Measurements from ENCODE around the gene MTSS2.

Gene MTSS2

DNA sequence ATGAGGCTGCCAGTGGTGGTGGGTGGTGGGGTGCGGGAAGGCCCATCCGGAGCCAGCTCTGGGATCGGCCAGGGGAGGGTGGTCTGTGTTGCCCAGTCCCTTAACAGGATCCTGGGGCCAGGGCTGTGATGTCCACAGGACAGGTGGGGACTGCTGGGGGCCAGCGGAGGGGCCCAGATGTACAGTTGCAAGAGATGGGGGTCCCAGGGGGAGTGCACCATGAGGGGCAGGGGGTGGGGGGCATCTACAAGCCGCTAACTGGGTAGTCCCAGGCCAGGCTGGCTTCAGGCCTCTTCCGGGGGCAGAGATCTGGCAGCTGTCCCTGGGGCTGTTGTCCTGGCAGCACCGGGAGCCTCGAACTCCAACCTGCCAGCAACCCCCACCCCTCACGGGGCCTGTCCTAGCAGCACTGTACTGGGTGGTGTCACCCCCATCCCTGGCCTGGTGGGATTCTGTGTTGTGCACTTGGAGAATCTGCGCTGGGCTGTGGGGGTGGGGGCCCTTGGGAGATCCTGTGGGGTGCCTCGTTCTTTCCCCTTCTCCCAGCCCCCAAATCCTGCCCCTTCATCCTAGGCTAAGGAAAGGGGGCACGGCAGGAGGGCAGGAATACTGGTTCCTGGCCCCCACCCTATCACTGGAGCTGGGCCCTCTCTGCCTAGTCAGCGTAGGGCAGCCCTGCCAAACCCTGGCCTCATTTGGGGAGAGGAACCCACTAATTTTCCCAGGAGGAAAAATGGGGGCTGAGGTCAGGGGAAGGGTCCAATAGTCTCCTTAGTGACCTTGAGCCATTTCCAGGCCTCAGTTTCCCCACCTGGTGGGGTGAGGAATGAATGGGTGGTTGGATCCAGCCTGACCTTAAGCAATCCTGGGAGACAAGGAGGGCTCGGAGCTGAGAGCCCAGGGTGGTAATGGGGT, 1.4 kb downstream of the MTSS2 start:
- Histone ChIP-seq H3K4me3 (ENCODE audit: low read length) (no peak overlapping the region; the same call in 1 of the 2 replicates), H3K27ac (ENCODE audit: low read length) (no peak overlapping the region), H3K4me1 (ENCODE audit: control insufficient read depth, insufficient read depth, low read length) (peaks cover 7% of the 10 kb centered on the region), H3K27me3 (ENCODE audit: control insufficient read depth, insufficient read depth, low read length) (no peaks in the 10 kb centered on the region), H3K36me3 (ENCODE audit: control insufficient read depth, insufficient read depth, low read length) (no peaks in the 10 kb centered on the region), H3K9me3 (ENCODE audit: control insufficient read depth, insufficient read depth, low read length) (no peaks in the 10 kb centered on the region)
- no peak for DNase-seq (ENCODE audit: low read depth, low spot score)
- no CpG with 5 or more reads among the region's 14 CpGs for WGBS (ENCODE audit: insufficient coverage, insufficient read length)

DNA sequence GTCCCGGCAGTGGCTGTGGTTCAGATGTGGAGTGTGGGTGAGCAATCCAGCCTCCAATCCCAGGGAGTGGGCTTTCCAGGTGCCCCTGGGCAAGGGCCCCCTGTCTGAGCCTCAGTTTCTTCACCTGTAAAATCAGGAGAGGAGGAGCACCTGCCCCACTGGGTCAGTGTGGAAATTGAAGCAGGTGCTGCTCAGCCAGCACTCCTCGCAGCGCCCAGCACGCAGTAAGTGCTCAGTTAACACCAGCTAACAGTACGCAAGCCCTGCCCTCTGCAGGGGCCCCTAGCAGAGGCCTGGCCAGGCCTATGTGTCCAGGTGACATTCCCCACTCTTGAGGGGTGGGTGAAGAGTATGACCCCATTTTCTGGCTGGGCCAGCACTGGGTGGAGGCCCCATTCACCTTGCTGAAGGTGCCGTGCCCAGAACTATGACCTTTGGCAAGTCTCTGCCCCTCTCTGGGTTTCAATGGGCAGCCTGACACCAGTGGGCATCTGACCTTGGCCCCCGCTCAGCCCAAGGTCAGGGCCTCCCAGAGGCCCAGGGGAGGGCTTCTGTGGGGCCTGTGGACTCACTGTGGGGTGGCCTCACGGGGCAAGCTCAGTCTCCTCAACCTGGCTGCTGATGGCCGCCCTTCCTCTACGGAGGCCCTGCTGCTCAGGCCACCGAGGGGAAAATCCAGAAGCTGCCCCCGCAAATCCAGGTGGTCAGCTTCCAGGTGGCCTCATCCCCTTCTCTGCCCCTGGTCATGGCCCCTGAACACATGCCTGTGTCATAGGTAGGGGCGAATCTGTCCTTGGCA, 2.5 kb downstream of the MTSS2 start:
- Histone ChIP-seq H3K36me3 (ENCODE audit: control insufficient read depth, insufficient read depth, low read length) (peaks cover 1% of the 10 kb centered on the region; the same call in 1 of the 2 replicates), H3K4me3 (ENCODE audit: low read length) (no peak overlapping the region), H3K9me3 (ENCODE audit: control insufficient read depth, insufficient read depth, low read length) (no peaks in the 10 kb centered on the region), H3K4me1 (ENCODE audit: control insufficient read depth, insufficient read depth, low read length) (peaks cover 6% of the 10 kb centered on the region), H3K27ac (ENCODE audit: low read length) (no peak overlapping the region), H3K27me3 (ENCODE audit: control insufficient read depth, insufficient read depth, low read length) (no peaks in the 10 kb centered on the region)
- DNase-seq (ENCODE audit: low read depth, low spot score): no peak
- WGBS (ENCODE audit: insufficient coverage, insufficient read length): no CpG with 5 or more reads among the region's 13 CpGs

DNA sequence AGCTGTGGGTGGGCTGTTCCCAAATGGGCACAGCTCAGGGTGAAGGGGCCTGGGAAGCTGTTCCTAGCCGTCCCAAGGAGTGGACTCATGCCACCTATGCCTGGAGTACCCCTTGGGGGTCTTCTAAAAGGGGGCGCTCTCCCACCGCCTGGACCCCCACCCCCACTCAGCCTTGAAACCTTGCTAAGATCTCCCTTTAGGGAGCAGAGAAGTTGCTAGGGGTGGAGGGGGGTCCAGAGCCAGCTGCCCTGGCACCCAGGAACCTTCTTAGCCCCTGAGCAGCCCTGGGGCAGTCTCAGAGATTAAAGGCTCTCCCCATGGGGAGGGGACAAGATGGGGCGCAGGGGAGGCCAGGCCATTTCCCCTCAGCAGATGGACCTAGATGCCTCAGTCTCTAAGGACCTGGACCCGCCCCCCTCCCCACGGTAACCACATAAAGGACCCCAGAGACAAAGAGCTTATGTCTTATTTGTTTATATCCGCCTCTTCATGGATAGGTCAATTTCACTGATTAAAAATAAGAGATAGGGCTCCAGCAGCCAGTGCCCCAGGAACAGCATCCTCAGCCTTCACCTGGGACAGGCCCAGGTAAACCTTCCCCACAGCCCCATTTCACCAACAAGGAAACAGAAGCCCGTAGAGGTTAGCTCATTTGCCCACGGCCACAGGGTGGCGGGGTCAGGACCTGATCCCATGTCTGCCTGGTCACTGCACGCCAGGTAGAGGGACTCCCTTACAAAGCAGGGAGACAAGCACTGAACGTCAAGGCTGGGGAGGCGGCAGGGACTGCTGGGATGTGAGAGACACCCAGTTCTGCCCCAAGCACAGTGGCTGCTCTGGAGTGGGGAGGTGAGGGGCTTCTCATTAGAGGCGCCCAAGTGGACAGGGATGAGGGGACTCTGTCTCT, 3.4 kb downstream of the MTSS2 start:
- no CpG with 5 or more reads among the region's 14 CpGs for WGBS (ENCODE audit: insufficient coverage, insufficient read length)
- Histone ChIP-seq H3K4me1 (ENCODE audit: control insufficient read depth, insufficient read depth, low read length) (peaks cover 6% of the 10 kb centered on the region), H3K36me3 (ENCODE audit: control insufficient read depth, insufficient read depth, low read length) (peaks cover 9% of the 10 kb centered on the region), H3K27me3 (ENCODE audit: control insufficient read depth, insufficient read depth, low read length) (no peaks in the 10 kb centered on the region), H3K4me3 (ENCODE audit: low read length) (no peak overlapping the region), H3K9me3 (ENCODE audit: control insufficient read depth, insufficient read depth, low read length) (no peaks in the 10 kb centered on the region), H3K27ac (ENCODE audit: low read length) (no peak overlapping the region)
- no peak for DNase-seq (ENCODE audit: low read depth, low spot score)

DNA sequence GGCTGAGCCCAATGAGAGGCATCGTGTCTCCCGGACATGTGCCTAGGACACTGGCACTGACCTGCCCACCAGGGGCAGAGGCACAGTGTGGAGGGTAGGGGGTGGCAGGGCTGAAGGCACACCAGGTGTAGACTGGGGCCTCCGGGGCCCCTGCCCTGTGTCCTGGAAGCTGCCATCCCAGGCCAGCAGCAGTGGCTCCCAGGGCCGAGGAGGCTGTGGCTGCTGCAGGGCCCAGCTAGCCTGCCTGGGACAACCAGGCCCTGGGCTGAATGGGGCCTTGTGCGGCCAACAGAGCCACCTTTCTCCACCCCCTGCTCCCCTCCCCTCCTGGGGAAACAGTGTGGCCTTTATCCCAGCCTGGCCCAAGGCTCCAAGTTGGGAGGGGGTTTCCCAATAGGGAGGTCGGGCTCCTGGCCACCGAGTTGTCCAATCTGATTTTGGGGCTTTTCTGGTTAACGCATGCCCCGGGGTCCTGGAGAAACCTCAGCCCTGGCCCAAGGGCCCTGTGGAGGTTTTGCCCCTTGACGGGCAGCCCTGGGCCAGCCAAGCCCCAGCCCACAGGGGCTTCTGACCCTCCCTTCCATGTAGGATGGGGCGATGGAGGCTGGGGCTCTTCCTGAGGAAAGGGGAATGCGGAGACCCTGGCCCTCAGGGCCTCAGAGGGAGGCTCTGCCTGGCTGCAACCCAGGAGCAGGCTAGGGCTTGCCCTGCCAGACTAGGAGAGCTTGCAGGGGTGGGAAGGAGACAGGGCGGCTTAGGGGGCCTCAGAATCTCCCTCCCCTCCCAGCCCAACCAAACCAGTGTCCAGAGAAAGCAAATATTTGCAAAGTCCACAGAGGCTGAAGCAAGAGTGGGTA, 4.2 kb downstream of the MTSS2 start:
- H3K27ac ChIP-seq (ENCODE audit: low read length): no peak overlapping the region
- H3K9me3 ChIP-seq (ENCODE audit: control insufficient read depth, insufficient read depth, low read length): no peaks in the 10 kb centered on the region
- WGBS (ENCODE audit: insufficient coverage, insufficient read length): no CpG with 5 or more reads among the region's 13 CpGs
- no peak for DNase-seq (ENCODE audit: low read depth, low spot score)
- H3K4me3 ChIP-seq (ENCODE audit: low read length): no peak overlapping the region
- no peaks in the 10 kb centered on the region for H3K27me3 ChIP-seq (ENCODE audit: control insufficient read depth, insufficient read depth, low read length)
- peaks cover 9% of the 10 kb centered on the region for H3K36me3 ChIP-seq (ENCODE audit: control insufficient read depth, insufficient read depth, low read length)
- H3K4me1 ChIP-seq (ENCODE audit: control insufficient read depth, insufficient read depth, low read length): peaks cover 1% of the 10 kb centered on the region

DNA sequence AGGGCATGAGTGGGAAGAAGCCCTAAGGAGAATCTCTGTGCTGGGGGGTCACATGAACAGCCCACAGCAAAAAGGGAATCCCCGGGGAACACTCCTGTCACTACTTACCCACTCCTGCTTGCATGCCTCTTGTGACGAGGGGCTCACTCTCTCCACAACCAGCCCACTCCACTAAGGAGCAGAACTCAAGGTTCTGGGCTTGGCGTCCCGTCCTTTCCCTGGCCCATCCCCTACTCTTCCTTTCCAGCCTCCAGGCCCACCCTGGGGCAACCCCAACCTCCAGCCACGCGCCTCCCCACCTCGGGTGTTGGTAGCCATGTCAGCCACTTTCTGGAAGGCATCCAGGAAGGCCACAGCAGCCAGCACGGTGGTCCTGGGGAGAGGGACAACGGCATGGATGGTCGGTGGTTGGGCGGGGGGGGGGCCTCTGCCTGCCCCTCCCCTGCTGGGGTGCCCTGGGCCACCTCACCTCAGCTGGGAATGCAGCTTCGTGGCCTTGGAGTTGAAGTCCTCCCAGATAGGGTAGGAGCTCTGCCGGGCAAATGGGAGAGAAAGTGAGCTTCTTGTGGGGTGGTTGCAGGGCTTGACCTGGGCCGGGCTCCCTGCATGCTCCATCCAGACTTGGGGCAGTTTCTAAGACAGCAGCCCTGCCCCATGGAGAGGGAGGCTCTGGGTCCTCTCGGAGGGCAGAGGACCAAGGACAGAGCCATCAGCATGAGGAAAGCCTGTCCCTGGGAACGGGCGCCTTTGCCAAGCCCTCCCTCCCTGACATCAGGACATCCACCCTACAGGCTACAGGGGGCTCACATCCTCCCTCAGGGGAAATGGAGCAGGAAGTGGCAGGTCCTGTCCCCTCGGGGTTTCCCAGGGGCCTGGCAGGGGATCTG, 5.1 kb downstream of the MTSS2 start:
- Histone ChIP-seq H3K4me1 (ENCODE audit: control insufficient read depth, insufficient read depth, low read length) (no peaks in the 10 kb centered on the region; the same call in 1 of the 2 replicates), H3K27me3 (ENCODE audit: control insufficient read depth, insufficient read depth, low read length) (no peaks in the 10 kb centered on the region), H3K4me3 (ENCODE audit: low read length) (no peak overlapping the region), H3K9me3 (ENCODE audit: control insufficient read depth, insufficient read depth, low read length) (no peaks in the 10 kb centered on the region), H3K36me3 (ENCODE audit: control insufficient read depth, insufficient read depth, low read length) (peaks cover 9% of the 10 kb centered on the region), H3K27ac (ENCODE audit: low read length) (no peak overlapping the region)
- DNase-seq (ENCODE audit: low read depth, low spot score): no peak
- WGBS (ENCODE audit: insufficient coverage, insufficient read length): no CpG with 5 or more reads among the region's 18 CpGs

DNA sequence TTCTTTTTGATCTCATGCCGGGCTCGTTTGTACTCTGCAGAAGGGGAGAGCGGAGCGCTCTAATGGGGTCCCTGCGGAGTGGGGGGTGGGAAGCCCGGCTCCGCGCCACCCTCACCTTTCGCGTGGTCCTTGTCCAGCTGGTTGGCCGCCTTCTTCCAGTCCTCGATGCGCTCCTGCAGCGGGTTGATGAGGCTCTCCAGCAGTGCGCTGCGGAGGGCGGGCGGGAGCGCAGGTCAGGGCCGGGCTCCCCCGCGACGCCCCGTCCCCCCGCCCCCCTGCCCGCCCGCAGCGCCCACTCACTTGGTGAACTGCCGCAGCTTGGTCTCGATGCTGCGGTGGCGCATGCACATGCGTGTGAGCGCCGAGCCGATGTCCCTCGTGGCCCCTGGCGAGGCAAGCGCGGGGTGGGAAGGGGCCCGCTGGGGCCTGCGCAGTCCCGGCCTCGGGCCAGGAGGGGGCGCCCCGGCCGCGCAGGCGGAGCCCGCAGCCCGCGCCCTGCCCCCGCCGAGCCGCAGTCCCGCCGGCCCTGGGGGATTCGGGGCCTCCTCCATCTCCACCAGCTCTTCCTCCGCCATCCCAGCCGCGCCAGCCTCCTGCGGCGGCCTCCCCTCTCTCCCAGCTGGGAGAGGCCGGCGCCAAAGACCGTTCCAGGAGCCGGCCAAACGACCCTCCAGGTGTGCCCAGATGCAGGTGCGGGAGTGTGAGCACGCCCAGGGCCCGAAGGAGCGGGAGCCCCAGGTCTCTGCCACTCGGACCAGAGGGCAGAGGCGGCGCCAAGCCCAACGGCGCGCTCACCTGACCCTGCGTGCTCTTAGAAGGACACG, 6.0 kb downstream of the MTSS2 start:
- WGBS (ENCODE audit: insufficient coverage, insufficient read length): no CpG with 5 or more reads among the region's 80 CpGs
- Histone ChIP-seq H3K36me3 (ENCODE audit: control insufficient read depth, insufficient read depth, low read length) (peaks cover 9% of the 10 kb centered on the region), H3K4me1 (ENCODE audit: control insufficient read depth, insufficient read depth, low read length) (no peaks in the 10 kb centered on the region; the same call in 1 of the 2 replicates), H3K27ac (ENCODE audit: low read length) (no peak overlapping the region), H3K4me3 (ENCODE audit: low read length) (no peak overlapping the region), H3K9me3 (ENCODE audit: control insufficient read depth, insufficient read depth, low read length) (no peaks in the 10 kb centered on the region), H3K27me3 (ENCODE audit: control insufficient read depth, insufficient read depth, low read length) (no peaks in the 10 kb centered on the region)
- DNase-seq (ENCODE audit: low read depth, low spot score): no peak

DNA sequence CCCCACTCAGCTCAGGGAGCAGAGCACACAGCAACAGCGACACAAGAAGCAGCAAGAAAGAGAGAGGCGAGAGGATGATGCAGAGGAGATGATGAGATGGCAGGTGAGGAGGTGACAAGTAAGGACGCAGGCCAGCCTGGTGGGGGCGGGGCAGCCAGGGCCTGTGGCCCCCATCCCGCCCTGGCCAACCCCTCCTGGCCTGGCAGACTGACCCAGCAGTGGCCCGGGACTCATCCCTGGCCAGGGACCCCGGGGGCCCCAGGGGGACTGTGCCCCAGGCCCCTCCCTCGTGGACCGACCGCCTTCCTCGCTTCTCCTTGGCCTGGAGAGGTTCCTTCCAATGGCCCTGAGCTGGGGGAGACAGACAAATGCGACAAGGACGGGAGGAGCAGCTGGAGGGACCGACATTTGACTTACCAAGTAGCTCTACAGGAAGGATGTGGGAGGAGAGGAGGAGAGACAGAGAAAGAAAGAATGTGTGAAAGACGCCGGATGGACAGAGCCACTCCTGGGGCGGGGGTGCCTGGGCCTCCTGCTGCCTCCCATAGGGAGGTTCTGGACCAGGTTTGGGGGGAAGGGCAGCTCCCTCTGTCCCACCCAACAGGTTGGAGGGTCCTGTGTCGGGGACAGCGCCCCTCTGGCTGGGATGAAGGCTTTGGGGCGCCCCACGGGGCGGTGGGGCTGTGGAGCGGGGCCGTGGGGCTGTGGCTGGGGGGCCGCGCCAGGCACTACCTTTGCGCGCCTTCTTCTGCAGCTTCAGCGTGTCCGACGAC, 6.8 kb downstream of the MTSS2 start:
- no peaks in the 10 kb centered on the region for H3K27me3 ChIP-seq (ENCODE audit: control insufficient read depth, insufficient read depth, low read length)
- H3K9me3 ChIP-seq (ENCODE audit: control insufficient read depth, insufficient read depth, low read length): no peaks in the 10 kb centered on the region
- no peak for DNase-seq (ENCODE audit: low read depth, low spot score)
- H3K36me3 ChIP-seq (ENCODE audit: control insufficient read depth, insufficient read depth, low read length): peaks cover 13% of the 10 kb centered on the region
- H3K4me1 ChIP-seq (ENCODE audit: control insufficient read depth, insufficient read depth, low read length): no peaks in the 10 kb centered on the region; the same call in 1 of the 2 replicates
- no CpG with 5 or more reads among the region's 31 CpGs for WGBS (ENCODE audit: insufficient coverage, insufficient read length)
- no peak overlapping the region for H3K27ac ChIP-seq (ENCODE audit: low read length)
- H3K4me3 ChIP-seq (ENCODE audit: low read length): no peak overlapping the region
